ENCODE results near the gene SYNGR2. TPM values are rescaled to one million over a fixed set of nuclear protein-coding genes. Genes with fewer than 3 reads are reported as not detected.

The SYNGR2 gene
- total RNA-seq, 1 experiment from 2014 or later: 148 TPM

DNA sequence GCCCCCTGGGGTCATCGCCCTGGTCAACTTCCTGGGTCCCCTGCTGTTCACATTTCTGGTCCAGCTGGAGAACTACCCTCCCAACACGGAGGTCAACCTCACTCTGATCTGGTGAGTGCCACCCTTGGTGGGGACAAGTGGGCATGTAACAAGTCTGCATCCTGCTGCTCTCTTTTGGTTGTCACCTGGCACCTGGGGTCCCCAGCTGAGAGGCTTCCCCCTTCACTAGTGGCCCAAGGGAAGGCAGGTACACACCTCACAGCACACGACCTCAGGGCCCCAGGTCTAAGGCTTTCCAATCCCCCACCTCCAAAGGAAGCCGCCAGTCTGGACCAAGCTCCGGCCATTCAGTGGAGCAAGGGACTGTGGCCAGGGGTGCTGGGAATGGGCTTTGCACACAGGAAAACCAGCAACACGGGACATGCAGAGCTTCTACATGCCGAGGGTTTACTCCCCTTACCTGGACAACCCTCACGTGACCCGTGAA is 33.4 kb upstream of the SYNGR2 start:
- Histone ChIP-seq H3K9ac (ENCODE audit: low read length) (no peak overlapping the region), H2AFZ (ENCODE audit: low read depth, low read length, poor library complexity, severe bottlenecking) (no peak overlapping the region), H3K27ac (ENCODE audit: low read depth, low read length) (no peak overlapping the region), H4K20me1 (ENCODE audit: insufficient read depth) (no peaks in the 10 kb centered on the region), H3K79me2 (ENCODE audit: insufficient read depth, low read length) (no peaks in the 10 kb centered on the region), H3K9me2 (ENCODE audit: insufficient read depth) (no peaks in the 10 kb centered on the region), H3K9me3 (ENCODE audit: control insufficient read depth in 1 of 2, insufficient read depth in 1 of 2, low read depth in 1 of 2, low read length in 2 of 2) (no peaks in the 10 kb centered on the region), H3K36me3 (ENCODE audit: control insufficient read depth in 1 of 2, insufficient read depth in 2 of 2, low read length in 2 of 2) (no peaks in the 10 kb centered on the region), H3K4me1 (ENCODE audit: control insufficient read depth in 1 of 2, insufficient read depth in 2 of 2, low read length in 2 of 2) (peaks cover 41 to 76% of the 10 kb centered on the region in 2 experiments), H3K4me2 (ENCODE audit: low read length) (no peak overlapping the region; the same call in 1 of the 2 replicates), H3K27me3 (ENCODE audit: insufficient read depth, low read length) (no peaks in the 10 kb centered on the region), H3K4me3 (replicated peaks in 1 of 2; ENCODE audit: low read depth in 1 of 2, low read length in 2 of 2) (no peak overlapping the region)
- ChIA-PET RAD21 (ENCODE audit: low non-redundant PET in 1 of 2, low total read pairs in 2 of 2, uncharacterized antibody in 2 of 2, unreplicated experiment in 2 of 2) (no interaction called here), POLR2A (interaction anchor here (1.3 to 1.6 kb wide), 2 partner anchors 41 to 52 kb away, joined by 3 to 5 read pairs; partner anchors contain the start of genes AFMID and TK1), CTCF (interaction anchor here (0.9 to 2.1 kb wide), 4 partner anchors 10 to 64 kb away, joined by 3 to 8 read pairs (median 4); no protein-coding TSS in a partner anchor)
- BruUV-seq (replicated peaks): no TSS peak
- ATAC-seq (no peak), DNase-seq (ENCODE audit: low read depth, low spot score) (no peak)
- intact Hi-C loops (cut with micrococcal nuclease): loop anchor here (1.0 kb wide), 1 partner anchor 116 kb away; no protein-coding TSS in a partner anchor
- no peak for TF ChIP-seq SIN3A (IDR thresholded peaks at IDR 0.05; ENCODE audit: low read depth)
- TF ChIP-seq POLR2A (IDR thresholded peaks at IDR 0.05; ENCODE audit: borderline replicate concordance, extremely low read depth, insufficient read depth, insufficient read length): no peak
- no peak for TF ChIP-seq SP1 (IDR thresholded peaks at IDR 0.05; ENCODE audit: low read depth)
- no peak for TF ChIP-seq ELF1 (IDR thresholded peaks at IDR 0.05; ENCODE audit: borderline replicate concordance, low read depth)
- no peak for TF ChIP-seq ZNF274 (IDR thresholded peaks at IDR 0.05; ENCODE audit: low read depth, low read length)
- TF ChIP-seq CBX3 (IDR thresholded peaks at IDR 0.05; ENCODE audit: low read depth): no peak
- TF ChIP-seq JUND (IDR thresholded peaks at IDR 0.05): no peak
- TF ChIP-seq REST (IDR thresholded peaks at IDR 0.05; ENCODE audit: low read depth): no peak
- TF ChIP-seq FOSL1 (IDR thresholded peaks at IDR 0.05; ENCODE audit: low read depth): no peak
- TF ChIP-seq EGR1 (IDR thresholded peaks at IDR 0.05; ENCODE audit: low read depth): no peak
- TF ChIP-seq CTCF (IDR thresholded peaks at IDR 0.05 in 2 of 3, conservative IDR thresholded peaks at IDR 0.05 in 1 of 3; ENCODE audit: borderline replicate concordance in 1 of 3, insufficient read depth in 1 of 3, low read depth in 2 of 3, low read length in 2 of 3): no peak
- no peak for TF ChIP-seq ZFX (IDR thresholded peaks at IDR 0.05)
- TF ChIP-seq YY1 (IDR thresholded peaks at IDR 0.05; ENCODE audit: extremely low read depth, insufficient replicate concordance, low read depth, low read length): no peak
- no peak for TF ChIP-seq MAX (IDR thresholded peaks at IDR 0.05)
- TF ChIP-seq POLR2AphosphoS5 (IDR thresholded peaks at IDR 0.05; ENCODE audit: low read depth, low read length): no peak
- no peak for TF ChIP-seq RAD21 (IDR thresholded peaks at IDR 0.05; ENCODE audit: low read depth)
